Measurements from ENCODE around the gene CEP89. TPM values are rescaled to one million over a fixed set of nuclear protein-coding genes. Genes with fewer than 3 reads are reported as not detected.

Gene CEP89
- total RNA-seq, result 8.3 and 10.6 TPM in 2 replicates

DNA sequence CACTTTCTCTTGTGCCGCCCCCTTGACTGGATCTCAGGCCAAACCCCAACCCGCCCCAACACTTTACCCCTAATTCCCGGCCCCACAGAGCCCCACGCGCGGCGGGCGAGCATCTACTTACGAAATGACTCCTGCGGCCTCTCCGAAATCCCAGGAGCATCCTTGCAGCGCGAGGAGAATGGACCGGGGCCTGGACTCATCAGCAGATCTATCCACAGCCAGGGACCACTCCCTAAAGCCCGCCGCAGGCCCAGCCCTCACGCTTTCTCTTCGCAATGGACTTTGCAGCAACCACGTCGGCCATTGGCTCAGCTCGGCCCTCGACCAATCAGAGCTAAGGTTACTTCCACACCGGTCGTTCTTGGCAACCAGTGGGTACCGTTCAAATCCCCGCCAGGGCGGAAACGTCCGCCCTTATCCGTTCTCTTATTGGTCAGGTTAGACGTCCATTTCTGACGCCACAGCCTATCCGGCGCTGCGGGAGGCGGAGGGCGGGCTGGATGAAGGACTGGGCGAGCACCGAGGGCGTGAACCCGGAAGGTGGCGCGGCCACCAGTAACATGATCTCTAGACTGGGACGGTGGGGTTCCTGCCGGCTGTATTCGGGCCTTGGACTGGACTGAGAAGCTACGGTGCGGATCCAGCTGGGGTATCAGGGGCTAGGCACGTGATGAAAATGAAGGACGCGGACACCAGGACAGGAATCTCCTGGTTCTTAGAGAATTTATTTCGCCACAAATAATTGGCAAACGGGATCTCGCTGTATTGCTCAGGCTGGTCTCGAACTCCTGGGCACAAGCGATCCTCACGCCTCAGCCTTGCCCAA is at the start of gene CEP89, which contains the start of gene FAAP24:
Gene CEP89, minus strand, starts transcription at position 244 of the 826 bp plus-strand sequence. Its CDS starts 84 bp downstream, at position 160.
Gene FAAP24, plus strand, starts transcription at position 528 of the 826 bp plus-strand sequence. CDS start 955 bp downstream, outside the sequence.

DNA sequence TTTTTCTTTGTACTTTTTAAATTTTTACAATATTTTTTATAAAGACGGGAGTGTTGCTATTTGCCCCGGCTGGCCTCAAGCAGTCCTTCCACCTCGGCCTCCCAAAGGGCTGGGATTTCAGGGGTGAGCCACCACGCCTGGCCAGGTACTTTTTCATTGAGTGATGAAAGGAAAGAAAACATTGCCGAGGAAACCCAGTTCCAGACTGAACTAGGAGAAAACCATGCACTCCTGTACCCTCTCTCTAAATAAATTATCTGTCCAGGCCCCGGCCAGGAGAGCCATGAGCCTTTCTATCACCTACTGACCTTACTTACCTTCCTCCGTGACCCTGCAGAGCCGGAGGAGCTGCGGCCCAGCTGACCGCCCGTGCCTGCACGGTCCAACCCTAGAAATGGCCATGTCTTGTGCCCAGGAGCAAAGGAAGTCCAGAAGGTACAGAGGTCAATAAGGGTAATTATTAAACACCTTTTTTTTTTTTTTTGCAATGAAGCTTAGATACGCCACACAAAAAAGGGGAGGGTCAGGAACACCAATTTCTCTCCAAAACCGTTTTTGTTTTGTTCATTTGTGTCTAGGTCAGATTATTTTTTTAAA is 102.3 kb downstream of the CEP89 start, which contains the start of gene SLC7A9:
Gene SLC7A9, minus strand, starts transcription at position 399 of the 597 bp plus-strand sequence. CDS start 1,233 bp downstream, outside the sequence.

Other genes starting within 250 kb of the CEP89 start
- gene SLC7A9, start 102.2 kb downstream of the CEP89 start, total RNA-seq, result not detected in 2 replicates
- 2.1 and 2.9 TPM in 2 replicates for gene FAAP24, start 284 bp upstream of the CEP89 start, total RNA-seq
- gene RHPN2, start 92.9 kb upstream of the CEP89 start, total RNA-seq, result 2.2 and 2.7 TPM in 2 replicates
- 6.2 and 6.4 TPM in 2 replicates for gene GPATCH1, start 109.2 kb upstream of the CEP89 start, total RNA-seq
- gene WDR88, start 160.2 kb upstream of the CEP89 start, total RNA-seq, result not detected in 2 replicates
- 12.1 and 15.3 TPM in 2 replicates for gene LRP3, start 222.4 kb upstream of the CEP89 start, total RNA-seq